ENCODE data around the gene APBB1.

DNA sequence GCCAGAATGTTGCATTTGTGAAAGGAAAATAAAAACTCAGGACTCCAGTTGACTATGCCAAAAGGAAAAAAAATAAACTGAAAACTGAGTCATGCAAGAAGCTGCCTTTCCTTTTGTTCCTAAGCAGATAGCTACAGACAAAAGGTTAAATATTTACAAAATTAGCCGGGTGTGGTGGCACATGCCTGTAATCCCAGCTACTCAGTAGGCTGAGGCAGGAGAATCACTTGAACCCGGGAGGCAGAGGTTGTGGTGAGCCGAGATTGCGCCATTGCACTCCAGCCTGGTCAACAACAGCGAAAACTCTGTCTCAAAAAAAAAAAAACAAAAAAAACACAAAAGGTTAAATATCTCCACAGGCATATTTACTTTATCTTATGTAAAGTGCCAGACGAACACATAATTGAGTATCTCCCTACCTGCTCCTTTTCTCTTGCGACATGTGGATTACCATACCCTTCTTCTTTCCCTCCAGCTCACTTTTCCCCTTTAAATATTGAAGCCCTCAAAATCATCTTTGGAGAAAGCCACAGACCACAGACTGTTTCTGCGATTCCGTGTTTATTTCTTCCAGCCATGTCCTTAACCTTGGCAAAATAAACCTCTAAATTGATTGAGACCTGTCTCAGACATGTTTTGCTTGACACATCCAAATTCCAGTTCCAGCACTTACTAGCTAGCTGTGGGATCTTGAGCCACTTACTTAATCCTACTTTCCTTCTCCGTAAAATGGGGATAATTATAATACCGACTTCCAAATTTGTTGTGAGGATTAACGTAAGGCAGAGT, 30.9 kb downstream of the APBB1 start:
- TF ChIP-seq CTCF (IDR thresholded peaks at IDR 0.05; ENCODE audit: borderline replicate concordance, extremely low read depth, low read length, poor library complexity, severe bottlenecking): no peak
- no peak for TF ChIP-seq EZH2 (IDR thresholded peaks at IDR 0.05; ENCODE audit: borderline replicate concordance, low read depth, low read length, severe bottlenecking)
